ENCODE data around the gene NIPAL4. TPM values are rescaled to one million over a fixed set of nuclear protein-coding genes. Genes with fewer than 3 reads are reported as not detected.
A peak's percentile ranks its signal among the peaks of the same experiment; 100 is the strongest.

NIPAL4 gene
- total and polyA plus RNA-seq, 9 donors, result 0.08 to 1.0 (median 0.34) TPM

GRCh38 chr5:157473383-157474320 lies 13.6 kb downstream of the NIPAL4 start:
- H3K4me1 ChIP-seq (ENCODE audit: control insufficient read depth, insufficient read depth, low read length), result peaks cover 14% of the 10 kb centered on the region
- H3K4me3 ChIP-seq (ENCODE audit: low read length), result no peak overlapping the region
- peaks cover 7% of the 10 kb centered on the region for H3K36me3 ChIP-seq (ENCODE audit: control insufficient read depth, insufficient read depth, low read length)
- H3K27me3 ChIP-seq (ENCODE audit: control insufficient read depth, insufficient read depth, low read length), result no peaks in the 10 kb centered on the region
- DNase-seq, result peak; percentile 62
- no peaks in the 10 kb centered on the region for H3K9me3 ChIP-seq (replicated peaks; ENCODE audit: control insufficient read depth, low read depth, low read length)
- 42% methylated on average over 5 of the region's 7 CpGs for WGBS (ENCODE audit: insufficient coverage)
- H3K27ac ChIP-seq (ENCODE audit: low read length), result no peak overlapping the region

DNA sequence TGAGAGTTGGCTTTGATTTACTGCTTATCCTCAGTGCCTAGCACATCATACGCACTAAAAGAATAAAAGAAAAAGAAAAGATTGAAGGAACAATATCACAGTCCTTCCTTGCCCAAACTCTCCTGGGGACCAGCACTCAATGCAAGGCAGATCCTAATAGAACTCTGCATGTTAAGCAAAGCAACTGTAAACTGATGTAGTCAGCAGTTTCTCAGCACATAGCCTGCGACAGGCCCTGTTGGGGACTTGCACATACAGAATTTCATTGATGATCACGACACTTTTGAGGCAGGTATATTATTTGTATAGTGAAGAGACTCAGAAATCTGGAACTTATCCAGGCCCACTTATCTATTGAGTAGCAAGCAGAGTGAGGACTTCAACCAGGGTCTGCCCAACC lies 15.4 kb downstream of the NIPAL4 start:
- Histone ChIP-seq H3K4me1 (ENCODE audit: control insufficient read depth, insufficient read depth, low read length) (peaks cover 11% of the 10 kb centered on the region), H3K9me3 (replicated peaks; ENCODE audit: control insufficient read depth, low read depth, low read length) (no peaks in the 10 kb centered on the region), H3K4me3 (ENCODE audit: low read length) (no peak overlapping the region), H3K36me3 (ENCODE audit: control insufficient read depth, insufficient read depth, low read length) (peaks cover 20% of the 10 kb centered on the region), H3K27me3 (ENCODE audit: control insufficient read depth, insufficient read depth, low read length) (no peaks in the 10 kb centered on the region), H3K27ac (ENCODE audit: low read length) (no peak overlapping the region)
- WGBS (ENCODE audit: insufficient coverage), result 89% methylated on average over 1 of the region's 3 CpGs
- DNase-seq, result no peak

DNA sequence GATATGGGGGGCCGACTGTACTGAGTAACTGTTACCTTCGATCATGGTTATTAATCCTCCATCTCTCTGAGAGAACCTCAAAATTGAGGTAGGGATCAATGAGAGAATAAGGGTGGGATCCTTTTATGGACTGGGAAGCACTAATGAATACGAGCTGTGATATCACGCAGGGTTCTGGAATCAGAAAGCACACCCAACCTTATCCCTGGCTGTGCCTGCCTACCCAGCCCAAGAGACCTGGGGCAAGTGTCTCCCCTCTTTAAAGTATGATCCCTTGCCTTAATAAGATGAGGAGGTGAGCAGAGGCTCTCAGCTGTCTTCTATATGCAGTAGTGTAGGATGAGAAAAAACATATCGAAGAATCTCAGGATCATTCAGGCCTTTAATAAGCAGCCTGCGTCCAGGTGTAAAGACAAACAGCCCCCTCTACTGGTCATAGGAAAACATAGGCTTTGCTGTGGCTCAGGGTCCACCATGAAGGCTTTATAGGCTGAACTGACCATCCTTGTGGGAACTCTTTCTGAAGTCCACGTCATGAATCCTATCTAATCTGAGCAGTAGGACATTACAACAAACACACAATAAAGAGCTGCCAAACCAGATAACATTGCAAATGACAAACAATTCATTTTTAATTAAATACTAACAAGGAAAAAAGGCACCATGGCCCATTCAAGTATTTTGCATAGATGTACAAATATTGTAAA lies 16.8 kb downstream of the NIPAL4 start:
- H3K27me3 ChIP-seq (ENCODE audit: control insufficient read depth, insufficient read depth, low read length), result no peaks in the 10 kb centered on the region
- H3K27ac ChIP-seq (ENCODE audit: low read length), result no peak overlapping the region
- H3K9me3 ChIP-seq (replicated peaks; ENCODE audit: control insufficient read depth, low read depth, low read length), result no peaks in the 10 kb centered on the region
- peaks cover 34% of the 10 kb centered on the region for H3K36me3 ChIP-seq (ENCODE audit: control insufficient read depth, insufficient read depth, low read length)
- 11% methylated on average over 2 of the region's 7 CpGs for WGBS (ENCODE audit: insufficient coverage)
- no peak overlapping the region for H3K4me3 ChIP-seq (ENCODE audit: low read length)
- DNase-seq, result peak; percentile 79
- H3K4me1 ChIP-seq (ENCODE audit: control insufficient read depth, insufficient read depth, low read length), result peaks cover 7% of the 10 kb centered on the region

DNA sequence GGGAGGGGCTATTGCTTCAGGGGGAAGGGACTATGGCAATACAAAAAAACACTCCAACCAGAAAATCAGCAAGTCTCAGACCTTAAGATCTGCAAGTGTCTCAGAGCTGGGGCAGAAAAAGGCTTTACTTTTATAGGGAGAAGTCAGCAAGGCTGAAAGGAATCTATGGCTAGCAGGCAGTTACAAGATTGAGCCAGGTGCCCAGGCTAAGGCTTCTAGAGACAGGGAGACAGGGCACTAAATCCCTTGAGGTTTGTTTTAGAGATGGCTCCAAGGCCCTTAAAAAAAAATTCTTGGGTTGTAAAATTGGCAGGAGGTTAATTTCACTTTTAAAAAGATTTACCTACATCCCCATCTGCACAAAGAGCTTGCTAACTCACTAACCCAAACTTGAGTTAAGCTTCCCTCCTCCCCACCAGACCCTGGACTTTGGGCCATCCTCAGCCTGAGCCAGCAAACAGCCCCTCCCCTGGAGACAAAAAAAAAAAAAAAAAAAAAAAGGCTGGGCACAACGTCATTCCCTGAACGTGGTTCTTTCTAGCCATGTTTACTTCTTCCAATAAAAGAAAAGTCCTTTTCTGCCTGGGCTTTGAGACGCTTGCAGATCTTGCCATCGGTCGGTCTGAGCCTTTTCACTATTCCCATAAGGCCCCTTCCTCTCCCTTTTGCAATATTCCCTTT lies 17.9 kb downstream of the NIPAL4 start:
- no peak for DNase-seq
- Histone ChIP-seq H3K4me1 (ENCODE audit: control insufficient read depth, insufficient read depth, low read length) (peaks cover 7% of the 10 kb centered on the region), H3K4me3 (ENCODE audit: low read length) (no peak overlapping the region), H3K36me3 (ENCODE audit: control insufficient read depth, insufficient read depth, low read length) (peaks cover 32% of the 10 kb centered on the region), H3K27me3 (ENCODE audit: control insufficient read depth, insufficient read depth, low read length) (no peaks in the 10 kb centered on the region), H3K27ac (ENCODE audit: low read length) (no peak overlapping the region), H3K9me3 (replicated peaks; ENCODE audit: control insufficient read depth, low read depth, low read length) (no peaks in the 10 kb centered on the region)
- 23% methylated on average over 5 of the region's 5 CpGs for WGBS (ENCODE audit: insufficient coverage)

DNA sequence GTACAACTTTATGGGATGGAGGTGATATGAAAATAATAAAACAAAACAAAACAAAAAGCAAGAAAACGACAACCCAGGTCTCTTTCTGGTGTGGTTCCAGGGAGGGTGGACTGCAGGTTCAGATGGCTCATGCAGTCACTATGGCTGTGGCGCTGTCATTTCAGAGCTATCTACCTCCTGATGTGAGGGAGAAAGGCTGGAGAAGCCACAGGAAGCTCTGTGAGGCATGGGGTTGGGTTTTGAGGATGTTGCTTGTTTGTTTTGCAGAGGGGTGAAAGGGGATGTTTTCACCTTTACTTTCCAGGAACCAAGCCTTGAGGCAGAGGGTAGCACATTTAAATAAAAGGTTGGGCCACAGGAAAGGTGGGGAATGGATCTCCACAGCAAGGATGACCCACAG lies 18.7 kb downstream of the NIPAL4 start:
- no peaks in the 10 kb centered on the region for H3K27me3 ChIP-seq (ENCODE audit: control insufficient read depth, insufficient read depth, low read length)
- H3K4me3 ChIP-seq (ENCODE audit: low read length), result no peak overlapping the region
- no peaks in the 10 kb centered on the region for H3K9me3 ChIP-seq (replicated peaks; ENCODE audit: control insufficient read depth, low read depth, low read length)
- peaks cover 34% of the 10 kb centered on the region for H3K36me3 ChIP-seq (ENCODE audit: control insufficient read depth, insufficient read depth, low read length)
- H3K27ac ChIP-seq (ENCODE audit: low read length), result no peak overlapping the region
- DNase-seq, result no peak
- WGBS (ENCODE audit: insufficient coverage), result no CpG with 5 or more reads among the region's 2 CpGs
- peaks cover 5% of the 10 kb centered on the region for H3K4me1 ChIP-seq (ENCODE audit: control insufficient read depth, insufficient read depth, low read length)

- Histone ChIP-seq H3K36me3 (ENCODE audit: control insufficient read depth, insufficient read depth, low read length) (peaks cover 39% of the 10 kb centered on the region), H3K9me3 (replicated peaks; ENCODE audit: control insufficient read depth, low read depth, low read length) (no peaks in the 10 kb centered on the region), H3K4me1 (ENCODE audit: control insufficient read depth, insufficient read depth, low read length) (peaks cover 1% of the 10 kb centered on the region), H3K27ac (ENCODE audit: low read length) (no peak overlapping the region), H3K4me3 (ENCODE audit: low read length) (no peak overlapping the region), H3K27me3 (ENCODE audit: control insufficient read depth, insufficient read depth, low read length) (no peaks in the 10 kb centered on the region)
- DNase-seq, result no peak
- WGBS (ENCODE audit: insufficient coverage), result no CpG with 5 or more reads among the region's 4 CpGs
These were observed 19.2 kb downstream of the NIPAL4 start for GRCh38 chr5:157479166-157479565.

DNA sequence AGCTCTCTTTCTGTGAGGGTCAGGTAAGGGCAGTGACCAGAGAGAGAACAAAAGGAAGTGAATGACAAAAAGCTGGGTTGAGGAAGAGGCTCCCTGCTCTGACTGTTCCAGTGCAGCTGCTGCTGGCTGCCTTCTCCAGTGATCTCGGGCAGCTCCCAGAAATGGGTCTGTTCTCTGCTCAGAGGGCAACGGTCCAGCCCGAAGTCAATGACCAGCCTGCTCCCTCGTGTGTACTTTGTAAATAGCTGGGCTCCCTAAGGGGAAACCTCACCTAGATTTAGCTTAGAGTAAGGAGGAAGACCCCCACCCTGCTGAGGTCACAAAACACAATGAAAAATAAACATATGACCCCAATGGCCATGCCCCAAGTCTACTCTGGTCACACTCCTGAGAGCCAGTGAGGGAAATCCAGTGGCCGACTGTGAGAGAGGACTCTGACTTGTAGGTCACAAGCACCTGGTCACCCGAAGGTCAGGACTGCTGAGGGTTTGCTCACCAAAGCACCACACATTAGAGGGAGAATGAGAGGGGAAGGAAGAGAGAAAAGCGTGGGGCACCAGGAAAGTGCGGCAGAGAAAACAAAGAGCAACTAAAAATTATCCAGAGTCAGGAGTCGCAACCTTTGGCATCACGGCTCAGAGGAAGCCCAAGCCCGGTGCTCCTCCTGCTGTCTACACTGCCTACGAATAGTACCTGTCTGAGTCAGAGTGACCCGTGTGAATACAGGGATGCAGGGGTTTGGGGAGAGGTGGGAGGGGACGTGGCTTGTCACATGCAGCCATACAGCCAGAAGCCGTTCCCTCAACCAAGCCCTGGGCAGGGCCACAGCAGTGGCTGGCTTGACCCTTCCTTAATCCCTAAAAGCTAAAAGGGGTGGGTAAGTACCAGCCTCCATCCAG lies 19.8 kb downstream of the NIPAL4 start:
- no peak for DNase-seq
- no peaks in the 10 kb centered on the region for H3K27me3 ChIP-seq (ENCODE audit: control insufficient read depth, insufficient read depth, low read length)
- WGBS (ENCODE audit: insufficient coverage), result 80% methylated on average over 10 of the region's 15 CpGs
- peaks cover 6% of the 10 kb centered on the region for H3K4me1 ChIP-seq (ENCODE audit: control insufficient read depth, insufficient read depth, low read length)
- no peak overlapping the region for H3K4me3 ChIP-seq (ENCODE audit: low read length)
- no peaks in the 10 kb centered on the region for H3K9me3 ChIP-seq (replicated peaks; ENCODE audit: control insufficient read depth, low read depth, low read length)
- H3K27ac ChIP-seq (ENCODE audit: low read length), result no peak overlapping the region
- peaks cover 46% of the 10 kb centered on the region for H3K36me3 ChIP-seq (ENCODE audit: control insufficient read depth, insufficient read depth, low read length)

DNA sequence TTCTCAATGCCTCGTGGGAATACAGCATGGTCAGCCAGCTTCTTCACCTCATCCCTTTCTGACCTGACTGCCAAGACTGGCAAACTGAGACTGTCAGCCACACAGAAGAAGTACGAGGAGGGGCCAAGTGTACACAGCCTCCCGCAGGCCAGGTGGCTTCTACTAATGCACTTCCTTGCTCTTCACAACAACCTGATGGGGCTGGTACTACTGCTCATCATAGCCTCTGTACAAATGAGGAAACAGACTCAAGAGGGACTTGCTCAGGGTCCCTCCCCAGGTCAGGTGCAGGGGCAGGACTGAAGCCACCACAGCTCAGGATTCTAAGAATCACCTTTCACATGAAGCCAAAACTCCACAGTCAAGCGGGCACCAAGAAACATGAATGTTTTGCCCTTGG lies 21.3 kb downstream of the NIPAL4 start:
- no peak overlapping the region for H3K4me3 ChIP-seq (ENCODE audit: low read length)
- H3K27ac ChIP-seq (ENCODE audit: low read length), result no peak overlapping the region
- 70% methylated on average over 4 of the region's 4 CpGs for WGBS (ENCODE audit: insufficient coverage)
- no peak for DNase-seq
- peaks cover 54% of the 10 kb centered on the region for H3K36me3 ChIP-seq (ENCODE audit: control insufficient read depth, insufficient read depth, low read length)
- no peaks in the 10 kb centered on the region for H3K9me3 ChIP-seq (replicated peaks; ENCODE audit: control insufficient read depth, low read depth, low read length)
- peaks cover 6% of the 10 kb centered on the region for H3K4me1 ChIP-seq (ENCODE audit: control insufficient read depth, insufficient read depth, low read length)
- H3K27me3 ChIP-seq (ENCODE audit: control insufficient read depth, insufficient read depth, low read length), result no peaks in the 10 kb centered on the region

- Histone ChIP-seq H3K27ac (ENCODE audit: low read length) (no peak overlapping the region), H3K4me1 (ENCODE audit: control insufficient read depth, insufficient read depth, low read length) (peaks cover 6% of the 10 kb centered on the region), H3K9me3 (replicated peaks; ENCODE audit: control insufficient read depth, low read depth, low read length) (no peaks in the 10 kb centered on the region), H3K4me3 (ENCODE audit: low read length) (no peak overlapping the region), H3K36me3 (ENCODE audit: control insufficient read depth, insufficient read depth, low read length) (peaks cover 56% of the 10 kb centered on the region), H3K27me3 (ENCODE audit: control insufficient read depth, insufficient read depth, low read length) (no peaks in the 10 kb centered on the region)
- WGBS (ENCODE audit: insufficient coverage), result 95% methylated on average over 7 of the region's 7 CpGs
- no peak for DNase-seq
These were observed 21.7 kb downstream of the NIPAL4 start for GRCh38 chr5:157481666-157482065.

Measured in muscle of leg (tissue), 11 donors.